H1 (cell line): Measurements from ENCODE around the gene ALK. TPM values are rescaled to one million over a fixed set of nuclear protein-coding genes. Genes with fewer than 3 reads are reported as not detected.

Experiments used
- CTCF ChIA-PET: fragments of 300-600 bp; sonication (Branson Sonifier 250); formaldehyde crosslinking; loops from one replicate; lab custom pipeline; 2021; ENCODE audit not compliant: partially characterized antibody; lab: Charles Lee
- POLR2A ChIA-PET: fragments of 300-600 bp; sonication (Branson Sonifier 250); formaldehyde crosslinking; loops from one replicate; lab custom pipeline; 2021; ENCODE audit warnings: inconsistent platforms; ENCODE audit not compliant: partially characterized antibody; lab: Charles Lee
- DNase-seq, 2 experiments: peaks; one replicate each; pipeline versions ENCODE4 v3.0.0 to v3.0.0-alpha.2; 2010 to 2022; ENCODE audit warnings: low spot score in 2 of 2, low read depth in 1 of 2, mixed read lengths in 1 of 2
- FAIRE-seq: peaks from 2 replicates; lab custom pipeline; 2011; peaks lifted over from hg19 to GRCh38; lab: Jason Lieb, UNC
- H2AFZ ChIP-seq: 2 replicates; pipeline ENCODE4 v1.8.1; 2012; ENCODE audit warnings: low read length, inconsistent platforms
- H2AK5ac ChIP-seq: 2 replicates; pipeline ENCODE4 v1.6.1; 2013; ENCODE audit warnings: low read depth, low read length
- H2BK120ac ChIP-seq: replicated peaks from 2 replicates; pipeline ENCODE3; 2013; ENCODE audit warnings: low read depth, low read length, inconsistent platforms
- H2BK12ac ChIP-seq: 2 replicates; pipeline ENCODE4 v1.6.1; 2013; ENCODE audit warnings: low read depth, low read length
- H2BK15ac ChIP-seq: 2 replicates; pipeline ENCODE4 v1.6.1; 2013; ENCODE audit warnings: low read length
- H2BK20ac ChIP-seq: 2 replicates; pipeline ENCODE4 v1.6.1; 2013; ENCODE audit warnings: low read length
- H2BK5ac ChIP-seq: 2 replicates; pipeline ENCODE4 v1.6.1; 2013; ENCODE audit warnings: low read depth, low read length
- H3K14ac ChIP-seq: 2 replicates; pipeline ENCODE4 v1.6.1; 2013; ENCODE audit warnings: inconsistent platforms; ENCODE audit not compliant: insufficient read length
- H3K18ac ChIP-seq: 2 replicates; pipeline ENCODE4 v1.6.1; 2013; ENCODE audit warnings: low read length; ENCODE audit errors: extremely low read depth
- H3K23ac ChIP-seq: 2 replicates; pipeline ENCODE4 v1.6.1; 2013; ENCODE audit warnings: inconsistent platforms; ENCODE audit not compliant: insufficient read length
- H3K23me2 ChIP-seq: 2 replicates; pipeline ENCODE4 v1.6.1; 2013; ENCODE audit warnings: low read depth, low read length
- H3K27ac ChIP-seq: 2 replicates; pipeline ENCODE4 v1.6.1; 2011; ENCODE audit warnings: low read depth, low read length, inconsistent platforms
- H3K27me3 ChIP-seq, 4 experiments: replicated peaks in 1 of 4; 1 replicate in 1 of 4; 2 replicates in 3 of 4; pipeline versions ENCODE4 v1.6.1 to v1.8.1; 2011 to 2013; ENCODE audit warnings: low read length in 3 of 4, mild to moderate bottlenecking in 3 of 4, inconsistent platforms in 2 of 4, mixed read lengths in 2 of 4, moderate library complexity in 1 of 4; ENCODE audit not compliant: control insufficient read depth in 3 of 4, insufficient read depth in 3 of 4; ENCODE audit errors: extremely low read depth in 1 of 4
- H3K36me3 ChIP-seq, 4 experiments: 2 replicates each; pipeline versions ENCODE4 v1.6.1 to v1.8.1; 2011 to 2013; ENCODE audit warnings: mild to moderate bottlenecking in 4 of 4, low read length in 3 of 4, moderate library complexity in 2 of 4, control low read depth in 1 of 4, inconsistent platforms in 1 of 4; ENCODE audit not compliant: insufficient read depth in 4 of 4, control insufficient read depth in 2 of 4
- H3K4ac ChIP-seq: replicated peaks from 2 replicates; pipeline ENCODE3; 2013; ENCODE audit warnings: low read length, low read depth, mixed read lengths, inconsistent platforms; ENCODE audit not compliant: insufficient read length
- H3K4me1 ChIP-seq, 4 experiments: replicated peaks in 1 of 4; 1 replicate in 1 of 4; 2 replicates in 3 of 4; pipeline versions ENCODE4 v1.6.1 to v1.8.1; 2011 to 2013; ENCODE audit warnings: low read length in 3 of 4, inconsistent platforms in 2 of 4, mixed read lengths in 1 of 4; ENCODE audit not compliant: insufficient read depth in 4 of 4, control insufficient read depth in 3 of 4
- H3K4me2 ChIP-seq, 2 experiments: 2 replicates each; pipeline versions ENCODE4 v1.6.1 to v1.8.1; 2011 to 2013; ENCODE audit warnings: low read depth in 2 of 2, low read length in 2 of 2, control low read depth in 1 of 2, inconsistent platforms in 1 of 2, mild to moderate bottlenecking in 1 of 2; ENCODE audit not compliant: insufficient read depth in 1 of 2
- H3K4me3 ChIP-seq, 4 experiments: fragments of 200-600, 300-600 bp in 1 of 4; sonication (generic), shearing (Covaris generic), sonication (Bioruptor Twin) in 1 of 4; 2 replicates each; pipeline versions ENCODE4 v1.5.1 to v1.8.1; 2011 to 2016; ENCODE audit warnings: low read length in 4 of 4, low read depth in 3 of 4, control low read depth in 2 of 4, inconsistent platforms in 2 of 4, mild to moderate bottlenecking in 2 of 4, mixed read lengths in 1 of 4, moderate library complexity in 1 of 4; ENCODE audit not compliant: insufficient read depth in 2 of 4; ENCODE audit errors: extremely low read depth in 1 of 4
- H3K56ac ChIP-seq: replicated peaks from 2 replicates; pipeline ENCODE3; 2013; ENCODE audit warnings: low read depth, mild to moderate bottlenecking, mixed read lengths, low read length, inconsistent platforms; ENCODE audit not compliant: insufficient read length
- H3K79me1 ChIP-seq: 2 replicates; pipeline ENCODE4 v1.6.1; 2013; ENCODE audit warnings: low read depth, low read length, control low read depth
- H3K79me2 ChIP-seq, 2 experiments: 2 replicates each; pipeline versions ENCODE4 v1.6.1 to v1.8.1; 2012 to 2013; ENCODE audit warnings: low read length in 2 of 2, mild to moderate bottlenecking in 2 of 2, inconsistent platforms in 1 of 2; ENCODE audit not compliant: insufficient read depth in 2 of 2, control insufficient read depth in 1 of 2
- H3K9ac ChIP-seq, 4 experiments: replicated peaks in 1 of 4; 1 replicate in 1 of 4; 2 replicates in 3 of 4; pipeline versions ENCODE4 v1.6.1 to v1.8.1; 2011 to 2013; ENCODE audit warnings: low read depth in 3 of 4, low read length in 3 of 4, control low read depth in 2 of 4, mild to moderate bottlenecking in 2 of 4, moderate library complexity in 2 of 4, inconsistent platforms in 1 of 4; ENCODE audit errors: extremely low read depth in 1 of 4
- H3K9me3 ChIP-seq, 2 experiments: 2 replicates each; pipeline versions ENCODE4 v1.6.1 to v1.8.1; 2012 to 2013; ENCODE audit warnings: mild to moderate bottlenecking in 2 of 2, moderate library complexity in 2 of 2, control low read depth in 1 of 2, inconsistent platforms in 1 of 2, low read depth in 1 of 2, low read length in 1 of 2, mixed read lengths in 1 of 2; ENCODE audit not compliant: insufficient read depth in 2 of 2
- H4K20me1 ChIP-seq, 2 experiments: replicated peaks in 1 of 2; 2 replicates each; pipeline versions ENCODE3 to v1.8.1; 2011 to 2013; ENCODE audit warnings: inconsistent platforms in 2 of 2, low read length in 2 of 2, mild to moderate bottlenecking in 1 of 2; ENCODE audit not compliant: insufficient read depth in 2 of 2, control insufficient read depth in 1 of 2
- H4K5ac ChIP-seq: 2 replicates; pipeline ENCODE4 v1.6.1; 2013; ENCODE audit warnings: low read length, low read depth, mixed read lengths, inconsistent platforms; ENCODE audit not compliant: insufficient read length
- H4K8ac ChIP-seq: 2 replicates; pipeline ENCODE4 v1.8.0; 2013; ENCODE audit warnings: mild to moderate bottlenecking, moderate library complexity, low read length, inconsistent platforms; ENCODE audit not compliant: insufficient read depth; ENCODE audit errors: extremely low read depth
- H4K91ac ChIP-seq: replicated peaks from 2 replicates; pipeline ENCODE3; 2013; ENCODE audit warnings: low read length, mixed read lengths, inconsistent platforms; ENCODE audit not compliant: insufficient read length
- ATF3 ChIP-seq: IDR thresholded peaks from 2 replicates; pipeline ENCODE4 v1.6.1; 2011; ENCODE audit warnings: low read depth, mild to moderate bottlenecking, low read length; ENCODE audit not compliant: insufficient read depth
- BCL11A ChIP-seq, 2 experiments: IDR thresholded peaks; one replicate each; pipeline ENCODE4 v1.6.1; 2011; ENCODE audit warnings: low read depth in 2 of 2, low read length in 2 of 2, mild to moderate bottlenecking in 2 of 2
- CHD1 ChIP-seq: IDR thresholded peaks from 2 replicates; pipeline ENCODE4 v1.6.1; 2012; ENCODE audit warnings: low read depth, low read length, improper control_type of control experiment
- GTF2F1 ChIP-seq: IDR thresholded peaks from 2 replicates; pipeline ENCODE4 v1.6.1; 2012; ENCODE audit warnings: low read depth, low read length, improper control_type of control experiment, borderline replicate concordance
- KDM1A ChIP-seq: fragments of 200-600, 300-600 bp; sonication (generic); IDR thresholded peaks from 2 replicates; pipeline ENCODE4 v1.7.1; 2016; ENCODE audit warnings: mild to moderate bottlenecking, low read length, borderline replicate concordance
- KDM5A ChIP-seq: fragments of 200-600 bp; IDR thresholded peaks from 2 replicates; pipeline ENCODE4 v1.7.1; 2012; ENCODE audit warnings: mild to moderate bottlenecking, low read length, inconsistent platforms, mixed read lengths
- POLR2AphosphoS5 ChIP-seq: IDR thresholded peaks from 2 replicates; pipeline ENCODE4 v1.6.1; 2011; ENCODE audit warnings: low read depth, low read length
- RAD21 ChIP-seq, 2 experiments: IDR thresholded peaks in 1 of 2; conservative IDR thresholded peaks in 1 of 2; 2 replicates each; pipeline ENCODE4 v1.6.1; 2011; ENCODE audit warnings: low read depth in 2 of 2, low read length in 2 of 2, improper control_type of control experiment in 1 of 2, inconsistent platforms in 1 of 2, mild to moderate bottlenecking in 1 of 2, moderate library complexity in 1 of 2
- SAP30 ChIP-seq: fragments of 300-600 bp; sonication (generic); IDR thresholded peaks from 2 replicates; pipeline ENCODE4 v1.7.1; 2012; ENCODE audit warnings: low read length, moderate library complexity, mild to moderate bottlenecking, inconsistent platforms; ENCODE audit not compliant: insufficient read depth, insufficient replicate concordance
- SUZ12 ChIP-seq: fragments of 200-600 bp; sonication (generic); IDR thresholded peaks from 2 replicates; pipeline ENCODE4 v1.6.1; 2012; ENCODE audit warnings: mild to moderate bottlenecking, inconsistent platforms, low read length, moderate library complexity, mixed read lengths
- TBP ChIP-seq: IDR thresholded peaks from 2 replicates; pipeline ENCODE4 v1.6.1; 2011; ENCODE audit warnings: low read depth, low read length, improper control_type of control experiment
- WGBS, 2 experiments: shearing (Covaris generic) in 1 of 2; methylation state at CpG; one replicate each; pipeline versions ENCODE4 v1.1.6 to v1.1.7; 2013 to 2015; ENCODE audit warnings: low lambda C conversion rate in 2 of 2, mixed read lengths in 2 of 2, inconsistent platforms in 1 of 2, low coverage in 1 of 2, missing lambda C conversion rate in 1 of 2; ENCODE audit not compliant: insufficient replicate concordance in 2 of 2, insufficient coverage in 1 of 2, insufficient read length in 1 of 2; ENCODE audit errors: extremely low coverage in 1 of 2, missing lambda C conversion rate in 1 of 2; 5-methylcytosine and 5-hydroxymethylcytosine counted together
- polyA plus RNA-seq, 7 experiments: library from polyadenylated mRNA; depleted of rRNA in 3 of 7; stranded (reverse) in 5 of 7; unstranded in 2 of 7; fragments of >200 nt in 5 of 7; fragments of 200-250 nt in 2 of 7; gene quantifications; 1 replicate in 5 of 7; 2 replicates in 1 of 7; 4 replicates in 1 of 7; pipeline versions ENCODE4 v1.2.1 to v1.2.3, GENCODE V29; 2011 to 2013; ENCODE audit warnings: missing spikeins in 2 of 7, mixed read lengths in 2 of 7
- total RNA-seq: library from RNA; stranded (reverse); fragmentation: NEBNext Ultra II Directional; extraction: Animal tissue kit (Norgen Biotek cat#: 25700); gene quantifications from 2 replicates; pipeline ENCODE4 v1.2.1, GENCODE V29; 2021

Gene ALK
- total and polyA plus RNA-seq, 2 of the 8 experiments (the other 6 are each of a cell fraction or from before 2014, with no cell fraction given): 0.02 to 0.09 TPM

DNA sequence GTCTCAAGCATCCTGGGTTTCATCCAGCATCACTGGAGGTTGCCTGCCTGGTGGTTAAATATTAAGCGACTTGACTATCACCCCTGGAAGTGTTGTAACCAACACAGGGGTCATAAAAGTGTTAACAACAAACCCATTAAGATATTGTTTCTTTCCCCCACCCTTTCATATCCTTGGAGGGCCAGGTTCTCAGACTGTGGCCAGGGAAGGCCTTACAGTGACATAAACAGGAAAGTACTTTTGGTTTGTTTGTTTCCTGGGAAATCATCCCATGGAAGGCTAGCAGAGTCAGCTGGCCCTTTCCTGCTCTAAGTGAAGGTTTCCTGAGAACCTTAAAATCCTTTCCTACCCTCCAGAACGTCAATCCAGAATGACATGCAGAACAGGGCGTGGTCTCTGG is 645.2 kb downstream of the ALK start:
- no peaks in the 10 kb centered on the region; the same call in 1 of the 2 replicates for H3K23me2 ChIP-seq
- H3K27me3 ChIP-seq: no peaks in the 10 kb centered on the region
- ChIA-PET CTCF (interaction anchor here (0.7 kb wide), 1 partner anchor 19 kb away, joined by 3 read pairs; no protein-coding TSS in a partner anchor), POLR2A (no interaction called here)
- no peak overlapping the region for H2AFZ ChIP-seq
- H2BK15ac ChIP-seq: no peak overlapping the region
- no peak overlapping the region for H2BK20ac ChIP-seq
- no peak overlapping the region for H2AK5ac ChIP-seq
- H3K56ac ChIP-seq: no peak overlapping the region
- no peak overlapping the region for H3K4ac ChIP-seq
- H3K9ac ChIP-seq: no peak overlapping the region
- no peak overlapping the region for H2BK120ac ChIP-seq
- H3K4me1 ChIP-seq: peaks cover 0 to 5% (median 0%) of the 10 kb centered on the region in 4 experiments; a peak in 3 of 7 replicates
- no peak overlapping the region for H2BK12ac ChIP-seq
- H3K27ac ChIP-seq: no peak overlapping the region
- TF ChIP-seq SUZ12 (no peak), RAD21 (IDR thresholded peaks at IDR 0.05 in 1 of 2, conservative IDR thresholded peaks at IDR 0.05 in 1 of 2; ENCODE audit: low read depth in 2 of 2, low read length in 2 of 2) (no peak), POLR2AphosphoS5 (no peak), SAP30 (no peak), KDM5A (no peak), KDM1A (no peak), BCL11A (IDR thresholded peaks at IDR 0.05; ENCODE audit: low read depth in 2 of 2, low read length in 2 of 2) (no peak), GTF2F1 (no peak), CHD1 (no peak), ATF3 (no peak), TBP (no peak)
- H4K8ac ChIP-seq: no peak overlapping the region
- H3K79me2 ChIP-seq: no peaks in the 10 kb centered on the region
- no peaks in the 10 kb centered on the region for H3K79me1 ChIP-seq
- no peak overlapping the region for H3K4me3 ChIP-seq
- H4K5ac ChIP-seq: no peak overlapping the region
- no peak overlapping the region for H3K14ac ChIP-seq
- no peak overlapping the region for H4K91ac ChIP-seq
- no peak overlapping the region for H2BK5ac ChIP-seq
- H3K4me2 ChIP-seq: no peak overlapping the region
- no peak overlapping the region for H3K18ac ChIP-seq
- no peak for FAIRE-seq
- no peak overlapping the region for H3K23ac ChIP-seq
- DNase-seq: no peak
- WGBS, 2 experiments: 83% methylated on average over 3 of the region's 3 CpGs; no CpG with 5 or more reads in 1 of the 2 experiments
- H3K36me3 ChIP-seq: no peaks in the 10 kb centered on the region
- no peaks in the 10 kb centered on the region for H3K9me3 ChIP-seq
- H4K20me1 ChIP-seq: peaks cover 0 to 1% of the 10 kb centered on the region in 2 experiments
